ENCODE measurements around the gene GDE1. TPM values are rescaled to one million over a fixed set of nuclear protein-coding genes. Genes with fewer than 3 reads are reported as not detected.

The GDE1 gene
- total RNA-seq, 1 experiment from 2014 or later: 45.6 TPM

GRCh38 chr16:19478505-19478904, 43.4 kb downstream of the GDE1 start:
- H3K27ac ChIP-seq (ENCODE audit: low read length): no peak overlapping the region
- no peaks in the 10 kb centered on the region for H4K20me1 ChIP-seq (ENCODE audit: low read length)
- ATAC-seq (no peak), DNase-seq (no peak)
- intact Hi-C loops (cut with micrococcal nuclease): no loop called here
- H3K4me1 ChIP-seq (ENCODE audit: insufficient read depth, low read length): peaks cover 17% of the 10 kb centered on the region
- peaks cover 6% of the 10 kb centered on the region for H3K36me3 ChIP-seq (ENCODE audit: low read depth, low read length)
- H3K9me2 ChIP-seq (replicated peaks; ENCODE audit: low read length): no peaks in the 10 kb centered on the region
- CTCF ChIA-PET: no interaction called here
- BruUV-seq (replicated peaks): no TSS peak
- TF ChIP-seq CTCF (conservative IDR thresholded peaks at IDR 0.05; ENCODE audit: low read depth, low read length): no peak
- no peak for TF ChIP-seq EZH2 (IDR thresholded peaks at IDR 0.05; ENCODE audit: low read length, unreplicated experiment)
- no peak for TF ChIP-seq EZH2phosphoT487 (IDR thresholded peaks at IDR 0.05; ENCODE audit: borderline replicate concordance, low read length)
- no peaks in the 10 kb centered on the region for H3K79me2 ChIP-seq (ENCODE audit: low read length)
- no peak overlapping the region for H3K9ac ChIP-seq (ENCODE audit: low read length)
- H3K4me2 ChIP-seq (ENCODE audit: low read length): no peak overlapping the region
- H3F3A ChIP-seq (ENCODE audit: low read length, unreplicated experiment): no peaks in the 10 kb centered on the region
- no peak overlapping the region for H2AFZ ChIP-seq (ENCODE audit: low read length)
- H3K4me3 ChIP-seq (ENCODE audit: low read length): no peak overlapping the region
- POLR2A ChIA-PET (ENCODE audit: unreplicated experiment): no interaction called here
- no peaks in the 10 kb centered on the region for H3K9me3 ChIP-seq (ENCODE audit: low read length)
- no peaks in the 10 kb centered on the region for H3K27me3 ChIP-seq (ENCODE audit: low read length)

DNA sequence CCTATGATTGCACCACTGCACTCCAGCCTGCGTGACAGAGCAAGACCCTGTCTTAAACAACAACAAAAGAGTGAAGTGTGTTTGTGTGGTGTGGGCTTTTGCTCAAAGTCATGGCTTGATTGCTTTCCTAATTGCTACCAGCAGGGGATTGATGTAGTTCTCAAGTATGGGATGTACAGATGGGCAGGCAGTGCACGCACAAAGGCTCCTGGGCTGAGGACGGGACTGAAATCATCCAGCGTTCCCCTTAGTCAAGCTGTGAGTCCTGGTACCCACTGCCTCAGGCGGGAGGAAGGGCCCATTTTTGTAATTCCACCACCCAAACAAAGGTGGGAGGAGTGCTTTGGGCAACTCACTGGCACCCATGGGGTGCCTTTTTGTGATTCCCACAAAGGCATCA, 47.3 kb downstream of the GDE1 start:
- TF ChIP-seq CTCF (conservative IDR thresholded peaks at IDR 0.05; ENCODE audit: low read depth, low read length) (no peak), EZH2 (IDR thresholded peaks at IDR 0.05; ENCODE audit: low read length, unreplicated experiment) (no peak)
- no TSS peak for BruUV-seq (replicated peaks)

DNA sequence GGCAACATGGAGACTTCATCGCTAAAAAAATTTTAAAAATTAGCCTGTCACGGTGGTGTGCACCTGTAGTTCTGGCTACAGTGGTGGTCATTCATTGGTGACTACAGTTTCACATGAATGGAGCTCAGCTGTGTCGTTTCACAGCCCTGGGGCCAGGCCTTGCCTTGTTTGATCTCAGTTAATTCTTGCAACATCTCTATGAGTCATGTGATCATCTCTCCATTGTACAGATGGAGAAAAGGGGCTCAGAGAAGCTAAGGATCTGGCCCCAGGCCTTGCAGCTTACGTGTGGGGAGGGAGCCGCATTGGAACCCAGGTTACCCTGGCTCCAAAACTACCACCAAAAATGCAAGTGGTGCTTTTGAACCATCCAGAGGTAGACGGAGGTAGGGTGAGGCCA, 49.4 kb downstream of the GDE1 start:
- ChIA-PET POLR2A (ENCODE audit: unreplicated experiment) (no interaction called here), CTCF (no interaction called here)
- no peaks in the 10 kb centered on the region for H3K79me2 ChIP-seq (ENCODE audit: low read length)
- no peaks in the 10 kb centered on the region for H3K27me3 ChIP-seq (ENCODE audit: low read length)
- DNase-seq (no peak), ATAC-seq (no peak)
- no peak overlapping the region for H3K27ac ChIP-seq (ENCODE audit: low read length)
- H3F3A ChIP-seq (ENCODE audit: low read length, unreplicated experiment): no peaks in the 10 kb centered on the region
- BruUV-seq (replicated peaks): no TSS peak
- intact Hi-C loops (cut with micrococcal nuclease): no loop called here
- no peak overlapping the region for H3K9ac ChIP-seq (ENCODE audit: low read length)
- no peak overlapping the region for H2AFZ ChIP-seq (ENCODE audit: low read length)
- no peak overlapping the region for H3K4me3 ChIP-seq (ENCODE audit: low read length)
- no peaks in the 10 kb centered on the region for H3K36me3 ChIP-seq (ENCODE audit: low read depth, low read length)
- H3K4me1 ChIP-seq (ENCODE audit: insufficient read depth, low read length): no peaks in the 10 kb centered on the region
- no peaks in the 10 kb centered on the region for H3K9me2 ChIP-seq (replicated peaks; ENCODE audit: low read length)
- H4K20me1 ChIP-seq (ENCODE audit: low read length): no peaks in the 10 kb centered on the region
- H3K4me2 ChIP-seq (ENCODE audit: low read length): no peak overlapping the region
- no peak for TF ChIP-seq EZH2phosphoT487 (IDR thresholded peaks at IDR 0.05; ENCODE audit: borderline replicate concordance, low read length)
- no peak for TF ChIP-seq EZH2 (IDR thresholded peaks at IDR 0.05; ENCODE audit: low read length, unreplicated experiment)
- no peak for TF ChIP-seq CTCF (conservative IDR thresholded peaks at IDR 0.05; ENCODE audit: low read depth, low read length)
- no peaks in the 10 kb centered on the region for H3K9me3 ChIP-seq (ENCODE audit: low read length)

More for the DNA sequence above, 47.3 kb downstream of the GDE1 start:
- Histone ChIP-seq H3K9me2 (replicated peaks; ENCODE audit: low read length) (no peaks in the 10 kb centered on the region), H3K4me1 (ENCODE audit: insufficient read depth, low read length) (peaks cover 5% of the 10 kb centered on the region; the same call in 1 of the 2 replicates), H4K20me1 (ENCODE audit: low read length) (no peaks in the 10 kb centered on the region), H3K79me2 (ENCODE audit: low read length) (no peaks in the 10 kb centered on the region), H2AFZ (ENCODE audit: low read length) (no peak overlapping the region), H3K9ac (ENCODE audit: low read length) (no peak overlapping the region), H3K4me3 (ENCODE audit: low read length) (no peak overlapping the region), H3F3A (ENCODE audit: low read length, unreplicated experiment) (no peaks in the 10 kb centered on the region), H3K27me3 (ENCODE audit: low read length) (no peaks in the 10 kb centered on the region), H3K36me3 (ENCODE audit: low read depth, low read length) (no peaks in the 10 kb centered on the region), H3K9me3 (ENCODE audit: low read length) (no peaks in the 10 kb centered on the region), H3K4me2 (ENCODE audit: low read length) (no peak overlapping the region), H3K27ac (ENCODE audit: low read length) (no peak overlapping the region)
- POLR2A ChIA-PET (ENCODE audit: unreplicated experiment): no interaction called here
- ATAC-seq (no peak), DNase-seq (no peak)
- intact Hi-C loops (cut with micrococcal nuclease): no loop called here
- CTCF ChIA-PET: no interaction called here

Data from PC-3 (cell line).